Skeletal muscle tissue (tissue), 4 donors: ENCODE results near the gene FLYWCH2. TPM values are rescaled to one million over a fixed set of nuclear protein-coding genes. Genes with fewer than 3 reads are reported as not detected.
A peak's percentile ranks its signal among the peaks of the same experiment; 100 is the strongest.

ENCODE experiments used
- H3K27ac ChIP-seq: one replicate; pipeline ENCODE4 v1.7.0; 2013; ENCODE audit warnings: mild to moderate bottlenecking, low read depth, low read length, inconsistent platforms
- H3K27me3 ChIP-seq, 3 donors: one replicate each; pipeline ENCODE4 v1.7.0; 2013; ENCODE audit warnings: low read length in 3 of 3; ENCODE audit not compliant: control insufficient read depth in 3 of 3, insufficient read depth in 3 of 3
- H3K36me3 ChIP-seq, 3 donors: one replicate each; pipeline ENCODE4 v1.7.0; 2013; ENCODE audit warnings: low read length in 3 of 3; ENCODE audit not compliant: control insufficient read depth in 3 of 3, insufficient read depth in 3 of 3
- H3K4me1 ChIP-seq, 3 donors: one replicate each; pipeline ENCODE4 v1.7.0; 2013; ENCODE audit warnings: low read length in 3 of 3, mild to moderate bottlenecking in 3 of 3; ENCODE audit not compliant: control insufficient read depth in 3 of 3, insufficient read depth in 3 of 3
- H3K4me3 ChIP-seq, 3 donors: one replicate each; pipeline ENCODE4 v1.7.0; 2013; ENCODE audit warnings: low read length in 3 of 3
- H3K9ac ChIP-seq, 3 donors: one replicate each; pipeline ENCODE4 v1.7.0; 2013; ENCODE audit warnings: low read length in 3 of 3, mild to moderate bottlenecking in 3 of 3, moderate library complexity in 2 of 3, low read depth in 1 of 3
- H3K9me3 ChIP-seq, 3 donors: one replicate each; pipeline ENCODE4 v1.7.0; 2013; ENCODE audit warnings: low read length in 3 of 3; ENCODE audit not compliant: control insufficient read depth in 3 of 3
- total RNA-seq: library from RNA; depleted of rRNA; stranded (reverse); fragments of >200 nt; gene quantifications from one replicate; pipeline ENCODE4 v1.2.3, GENCODE V29; 2014
- donor health status: Osteomylitis.

FLYWCH2 gene
- total RNA-seq: 10.4 TPM

- Histone ChIP-seq H3K4me1 (peaks cover 7 to 9% (median 7%) of the 10 kb centered on the region in 3 donors), H3K36me3 (no peaks in the 10 kb centered on the region), H3K9ac (peak within 1 kb of the TSS; percentile 79 to 92 (median 90)), H3K9me3 (no peaks in the 10 kb centered on the region), H3K27ac (peak within 1 kb of the TSS; percentile 89), H3K27me3 (no peaks in the 10 kb centered on the region), H3K4me3 (peak within 1 kb of the TSS; percentile 89 to 94 (median 91))
Observed at GRCh38 chr16:2882650-2883457, at the start of gene FLYWCH2. Gene FLYWCH2 (plus strand): TSS chr16:2883215. CDS start chr16:2896450, 13,235 bp downstream.

- peaks cover 0 to 2% (median 0%) of the 10 kb centered on the region in 3 donors for H3K4me1 ChIP-seq
- H3K4me3 ChIP-seq: no peak overlapping the region
- H3K27ac ChIP-seq: no peak overlapping the region
- H3K27me3 ChIP-seq: peaks cover 40 to 67% (median 47%) of the 10 kb centered on the region in 3 donors
- no peak overlapping the region for H3K9ac ChIP-seq
- H3K9me3 ChIP-seq: no peaks in the 10 kb centered on the region
- no peaks in the 10 kb centered on the region for H3K36me3 ChIP-seq
Observed at GRCh38 chr16:2833776-2834175, 49.2 kb upstream of the FLYWCH2 start.

GRCh38 chr16:2834968-2835367 lies 48.0 kb upstream of the FLYWCH2 start:
- Histone ChIP-seq H3K27ac (no peak overlapping the region), H3K27me3 (peaks cover 29 to 64% (median 52%) of the 10 kb centered on the region in 3 donors), H3K4me3 (no peak overlapping the region), H3K4me1 (peaks cover 0 to 2% (median 0%) of the 10 kb centered on the region in 3 donors), H3K9me3 (no peaks in the 10 kb centered on the region), H3K9ac (no peak overlapping the region), H3K36me3 (no peaks in the 10 kb centered on the region)

GRCh38 chr16:2835638-2836493 lies 47.1 kb upstream of the FLYWCH2 start:
- H3K4me1 ChIP-seq: peaks cover 0 to 2% (median 0%) of the 10 kb centered on the region in 3 donors
- no peak overlapping the region for H3K9ac ChIP-seq
- no peaks in the 10 kb centered on the region for H3K36me3 ChIP-seq
- no peak overlapping the region for H3K27ac ChIP-seq
- H3K4me3 ChIP-seq: no peak overlapping the region
- peaks cover 30 to 61% (median 50%) of the 10 kb centered on the region in 3 donors for H3K27me3 ChIP-seq
- H3K9me3 ChIP-seq: no peaks in the 10 kb centered on the region

GRCh38 chr16:2836646-2837508 lies 46.1 kb upstream of the FLYWCH2 start:
- no peak overlapping the region for H3K4me3 ChIP-seq
- no peak overlapping the region for H3K9ac ChIP-seq
- peaks cover 25 to 57% (median 41%) of the 10 kb centered on the region in 3 donors for H3K27me3 ChIP-seq
- H3K9me3 ChIP-seq: no peaks in the 10 kb centered on the region
- no peak overlapping the region for H3K27ac ChIP-seq
- peaks cover 0 to 3% (median 3%) of the 10 kb centered on the region in 3 donors for H3K4me1 ChIP-seq
- H3K36me3 ChIP-seq: no peaks in the 10 kb centered on the region

- H3K27me3 ChIP-seq: peaks cover 18 to 51% (median 31%) of the 10 kb centered on the region in 3 donors
- H3K36me3 ChIP-seq: no peaks in the 10 kb centered on the region
- H3K4me3 ChIP-seq: no peak overlapping the region
- H3K27ac ChIP-seq: no peak overlapping the region
- H3K4me1 ChIP-seq: peaks cover 6 to 11% (median 10%) of the 10 kb centered on the region in 3 donors
- H3K9ac ChIP-seq: no peak overlapping the region
- no peaks in the 10 kb centered on the region for H3K9me3 ChIP-seq
Observed at GRCh38 chr16:2838928-2839327, 44.1 kb upstream of the FLYWCH2 start.

GRCh38 chr16:2839650-2840450 lies 43.2 kb upstream of the FLYWCH2 start:
- Histone ChIP-seq H3K9me3 (no peaks in the 10 kb centered on the region), H3K27me3 (peaks cover 18 to 51% (median 31%) of the 10 kb centered on the region in 3 donors), H3K4me1 (peaks cover 6 to 11% (median 10%) of the 10 kb centered on the region in 3 donors), H3K36me3 (no peaks in the 10 kb centered on the region), H3K27ac (no peak overlapping the region), H3K4me3 (no peak overlapping the region), H3K9ac (no peak overlapping the region)

- no peak overlapping the region for H3K9ac ChIP-seq
- peaks cover 6 to 11% (median 7%) of the 10 kb centered on the region in 3 donors for H3K4me1 ChIP-seq
- H3K27me3 ChIP-seq: peaks cover 16 to 45% (median 31%) of the 10 kb centered on the region in 3 donors
- H3K9me3 ChIP-seq: no peaks in the 10 kb centered on the region
- no peaks in the 10 kb centered on the region for H3K36me3 ChIP-seq
- no peak overlapping the region for H3K27ac ChIP-seq
- H3K4me3 ChIP-seq: no peak overlapping the region
Observed at GRCh38 chr16:2840914-2841313, 42.1 kb upstream of the FLYWCH2 start.
